K562 (cell line): ENCODE data around the gene COL4A6. TPM values are rescaled to one million over a fixed set of nuclear protein-coding genes. Genes with fewer than 3 reads are reported as not detected.

Source experiments
- ATAC-seq: fragments of 200-7000 bp; cut with Tn5 transposase; 3 replicates; pipeline ENCODE4 v1.9.1; 2020; ENCODE audit warnings: moderate library complexity
- BruUV-seq: library from RNA; stranded (reverse); fragments of 400-500 nt; replicated peaks from 2 replicates; lab custom pipeline; 2021; lab: Mats Ljungman, UMichigan
- CTCF ChIA-PET: fragments of 300-600 bp; formaldehyde crosslinking; extraction: SDS; loops from one replicate; lab custom pipeline; 2021; ENCODE audit warnings: low intra/inter-chr PET ratio; lab: Yijun Ruan, JAX
- POLR2A ChIA-PET: fragments of 300-600, 350-650 bp; sonication (Branson Sonifier 250); formaldehyde crosslinking; extraction: SDS; loops from one replicate; lab custom pipeline; 2021; ENCODE audit warnings: antibody characterized with exemption, inconsistent platforms; lab: Yijun Ruan, JAX
- DNase-seq, 4 experiments: peaks; one replicate each; pipeline versions ENCODE4 v3.0.0 to v3.0.0-alpha.2; 2011 to 2018; ENCODE audit warnings: low spot score in 3 of 4, mixed read lengths in 3 of 4; ENCODE audit errors: extremely low read depth in 1 of 4
- FAIRE-seq: peaks from 2 replicates; lab custom pipeline; 2011; peaks lifted over from hg19 to GRCh38; lab: Jason Lieb, UNC
- H2AFZ ChIP-seq: 2 replicates; pipeline ENCODE4 v1.6.0; 2011; ENCODE audit warnings: low read depth, low read length, control low read depth, inconsistent platforms
- H3K27ac ChIP-seq: fragments of 200-600 bp; 3 replicates; pipeline ENCODE4 v1.8.0; 2011; ENCODE audit warnings: low read depth, mild to moderate bottlenecking, control low read depth, inconsistent platforms, low read length, moderate library complexity, mixed read lengths; ENCODE audit errors: extremely low read depth
- H3K27me3 ChIP-seq, 2 experiments: fragments of 300-600 bp in 1 of 2; 2 replicates in 1 of 2; 3 replicates in 1 of 2; pipeline versions ENCODE4 v1.6.0 to v1.8.0; 2011; ENCODE audit warnings: inconsistent platforms in 2 of 2, low read length in 2 of 2, mild to moderate bottlenecking in 1 of 2, mixed read lengths in 1 of 2, moderate library complexity in 1 of 2; ENCODE audit not compliant: control insufficient read depth in 2 of 2, insufficient read depth in 2 of 2
- H3K36me3 ChIP-seq: fragments of 300-600 bp; 3 replicates; pipeline ENCODE4 v1.8.0; 2011; ENCODE audit warnings: mild to moderate bottlenecking, low read length, inconsistent platforms; ENCODE audit not compliant: control insufficient read depth, insufficient read depth
- H3K4me1 ChIP-seq, 2 experiments: fragments of 200-600 bp in 1 of 2; replicated peaks in 1 of 2; 2 replicates in 1 of 2; 3 replicates in 1 of 2; pipeline versions ENCODE4 v1.5.1 to v1.8.0; 2011; ENCODE audit warnings: inconsistent platforms in 2 of 2, low read length in 2 of 2, mild to moderate bottlenecking in 1 of 2, mixed read lengths in 1 of 2, moderate library complexity in 1 of 2; ENCODE audit not compliant: control insufficient read depth in 2 of 2, insufficient read depth in 2 of 2
- H3K4me2 ChIP-seq: 2 replicates; pipeline ENCODE4 v1.6.1; 2011; ENCODE audit warnings: low read length, control low read depth, inconsistent platforms, mixed read lengths; ENCODE audit not compliant: insufficient read depth
- H3K4me3 ChIP-seq: fragments of 200-600 bp; sonication (generic), shearing (Covaris generic); 2 replicates; pipeline ENCODE4 v1.5.1; 2016; ENCODE audit warnings: control low read depth, inconsistent platforms
- H3K79me2 ChIP-seq: fragments of 200-600 bp; 3 replicates; pipeline ENCODE4 v1.8.0; 2011; ENCODE audit warnings: low read length, inconsistent platforms; ENCODE audit not compliant: control insufficient read depth, insufficient read depth
- H3K9ac ChIP-seq, 2 experiments: 2 replicates each; pipeline versions ENCODE4 v1.6.0 to v1.6.1; 2011; ENCODE audit warnings: low read depth in 2 of 2, low read length in 2 of 2, control low read depth in 1 of 2, inconsistent platforms in 1 of 2, mild to moderate bottlenecking in 1 of 2, mixed read lengths in 1 of 2; ENCODE audit not compliant: insufficient read depth in 1 of 2
- H3K9me1 ChIP-seq: one replicate; pipeline ENCODE4 v1.6.0; 2011; ENCODE audit warnings: inconsistent platforms, mild to moderate bottlenecking, low read length, moderate library complexity; ENCODE audit not compliant: control insufficient read depth, insufficient read depth
- H3K9me3 ChIP-seq: replicated peaks from 2 replicates; pipeline ENCODE4 v1.5.1; 2011; ENCODE audit warnings: low read depth, low read length, inconsistent platforms; ENCODE audit not compliant: control insufficient read depth, insufficient read depth
- H4K20me1 ChIP-seq: replicated peaks from 2 replicates; pipeline ENCODE4 v1.6.1; 2011; ENCODE audit warnings: low read length, inconsistent platforms, mixed read lengths; ENCODE audit not compliant: control insufficient read depth, insufficient read depth
- ADNP ChIP-seq: fragments of 200-800 bp; sonication (Bioruptor generic); IDR thresholded peaks from 2 replicates; pipeline ENCODE4 v1.6.1; 2016; ENCODE audit warnings: missing genetic modification characterization, missing compliant biosample characterization
- GTF2A2 ChIP-seq: IDR thresholded peaks from 2 replicates; pipeline ENCODE4 v1.6.1; 2016; ENCODE audit warnings: mild to moderate bottlenecking, missing genetic modification characterization, missing compliant biosample characterization
- NFYB ChIP-seq: IDR thresholded peaks from 2 replicates; pipeline ENCODE4 v1.6.1; 2011; ENCODE audit warnings: mild to moderate bottlenecking, moderate library complexity; ENCODE audit not compliant: insufficient read length; ENCODE audit errors: extremely low read depth
- PHF8 ChIP-seq: fragments of 200-600 bp; sonication (generic); IDR thresholded peaks from 2 replicates; pipeline ENCODE4 v1.6.1; 2012; ENCODE audit warnings: mixed run types, mild to moderate bottlenecking, inconsistent platforms, low read length, moderate library complexity, borderline replicate concordance
- POLR3G ChIP-seq: IDR thresholded peaks from 2 replicates; pipeline ENCODE4 v1.6.1; 2011; ENCODE audit not compliant: insufficient read length, insufficient replicate concordance; ENCODE audit errors: extremely low read depth
- POU5F1 ChIP-seq: fragments of 150-350 bp; IDR thresholded peaks from 2 replicates; pipeline ENCODE4 v1.6.1; 2014; ENCODE audit warnings: borderline replicate concordance, low read length, low read depth, mild to moderate bottlenecking; ENCODE audit not compliant: partially characterized antibody
- SNRNP70 ChIP-seq: fragments of 200-400 bp; formaldehyde crosslinking; optimal IDR thresholded peaks from 2 replicates; pipeline ENCODE3; 2017; ENCODE audit warnings: low read depth, low read length
- TAF1 ChIP-seq: IDR thresholded peaks from 2 replicates; pipeline ENCODE4 v1.6.1; 2011; ENCODE audit warnings: mild to moderate bottlenecking, low read length, moderate library complexity; ENCODE audit not compliant: insufficient read depth, control insufficient read depth, severe bottlenecking; ENCODE audit errors: extremely low read depth
- TCF7 ChIP-seq: sonication (generic); IDR thresholded peaks from 2 replicates; pipeline ENCODE4 v1.6.1; 2016; ENCODE audit warnings: antibody characterized with exemption, borderline replicate concordance
- TEAD4 ChIP-seq, 2 experiments: sonication (generic) in 1 of 2; formaldehyde crosslinking in 1 of 2; IDR thresholded peaks; 2 replicates each; pipeline versions ENCODE4 v1.6.1 to v1.8.0; 2012 to 2022; ENCODE audit warnings: borderline replicate concordance in 1 of 2, inconsistent platforms in 1 of 2, low read length in 1 of 2, mild to moderate bottlenecking in 1 of 2, missing genetic modification reagents in 1 of 2
- TGIF2 ChIP-seq: sonication (generic); formaldehyde crosslinking; IDR thresholded peaks from 2 replicates; pipeline ENCODE4 v1.8.1; 2022; ENCODE audit warnings: mild to moderate bottlenecking, missing genetic modification reagents, moderate library complexity
- YY1 ChIP-seq, 3 experiments: IDR thresholded peaks; 2 replicates each; pipeline ENCODE4 v1.6.1; 2011; ENCODE audit warnings: low read length in 2 of 3, mild to moderate bottlenecking in 2 of 3, moderate library complexity in 2 of 3, borderline replicate concordance in 1 of 3, control low read depth in 1 of 3, low read depth in 1 of 3; ENCODE audit not compliant: insufficient read depth in 3 of 3, insufficient replicate concordance in 2 of 3, control insufficient read depth in 1 of 3, insufficient read length in 1 of 3; ENCODE audit errors: extremely low read depth in 1 of 3
- ZNF143 ChIP-seq: sonication (generic); formaldehyde crosslinking; IDR thresholded peaks from 2 replicates; pipeline ENCODE4 v1.9.0; 2022; ENCODE audit warnings: mild to moderate bottlenecking, missing genetic modification reagents
- ZNF584 ChIP-seq: fragments of 200-800 bp; sonication (Bioruptor generic); IDR thresholded peaks from 2 replicates; pipeline ENCODE4 v1.6.1; 2016; ENCODE audit warnings: low read depth, mild to moderate bottlenecking, missing genetic modification characterization, missing compliant biosample characterization
- WGBS: fragments of 100-300 bp; shearing (Covaris generic); methylation state at CpG from one replicate; pipeline ENCODE4 v1.1.6; 2016; ENCODE audit warnings: low coverage, mixed read lengths; ENCODE audit not compliant: insufficient coverage; ENCODE audit errors: missing lambda C conversion rate; 5-methylcytosine and 5-hydroxymethylcytosine counted together
- in situ Hi-C: fragments of 300-500 bp; cut with MboI; formaldehyde crosslinking; loops from 4 replicates; pipeline ENCODE4 v1.15.0; 2018; ENCODE audit warnings: inconsistent platforms, mixed read lengths
- intact Hi-C: fragments of 100-400 bp; cut with micrococcal nuclease; formaldehyde crosslinking; loops from 2 replicates; pipeline ENCODE4 v1.14.2; 2022
- polyA plus RNA-seq, 8 experiments: library from polyadenylated mRNA; depleted of rRNA in 4 of 8; stranded (reverse) in 5 of 8; unstranded in 3 of 8; fragments of >200 nt; fragmentation: Nextera tagmentation in 2 of 8; fragmentation: Illumina TruSeq in 1 of 8; extraction: Ambion mirVana in 2 of 8; extraction: Trizol in 1 of 8; gene quantifications; 2 replicates each; pipeline versions ENCODE4 v1.2.1 to v1.2.3, GENCODE V29; 2011 to 2014; ENCODE audit warnings: inconsistent platforms in 1 of 8, missing spikeins in 1 of 8
- total RNA-seq, 7 experiments: library from RNA; depleted of rRNA in 6 of 7; stranded (reverse); fragments of >200 nt in 6 of 7; fragmentation: Illumina TruSeq in 2 of 7; extraction: Trizol in 2 of 7; gene quantifications; 2 replicates each; pipeline versions ENCODE4 v1.2.1 to v1.2.3, GENCODE V29; 2011 to 2021; ENCODE audit warnings: low replicate concordance in 1 of 7

The COL4A6 gene
- total and polyA plus RNA-seq, 9 of the 15 experiments (the other 6 are each of a cell fraction or from before 2014, with no cell fraction given) = 0.02 to 0.05 TPM; not detected in 7

GRCh38 chrX:108224218-108224617, 214.0 kb downstream of the COL4A6 start:
- H3K27ac ChIP-seq = no peak overlapping the region
- CTCF ChIA-PET = no interaction called here
- POLR2A ChIA-PET = no interaction called here
- no peaks in the 10 kb centered on the region for H4K20me1 ChIP-seq
- TF ChIP-seq ADNP (no peak), GTF2A2 (tag) (no peak), POU5F1 (no peak), TGIF2 (CRISPR knock-in tag) (no peak)
- no TSS peak for BruUV-seq
- H3K36me3 ChIP-seq = no peaks in the 10 kb centered on the region
- H3K79me2 ChIP-seq = no peaks in the 10 kb centered on the region
- no peak overlapping the region for H3K4me3 ChIP-seq
- peaks cover 0 to 5% of the 10 kb centered on the region in 2 experiments; a peak in 2 of 5 replicates for H3K4me1 ChIP-seq
- no peaks in the 10 kb centered on the region for H3K9me3 ChIP-seq
- no peaks in the 10 kb centered on the region for H3K9me1 ChIP-seq
- no peaks in the 10 kb centered on the region; a peak in 1 of 5 replicates for H3K27me3 ChIP-seq
- ATAC-seq = no peak
- FAIRE-seq = no peak
- no peak overlapping the region for H3K4me2 ChIP-seq
- H3K9ac ChIP-seq = no peak overlapping the region
- intact Hi-C loops = loop anchor here (2.0 to 5.0 kb wide), 2 partner anchors 78 to 313 kb away; no protein-coding TSS in a partner anchor
- no peak for DNase-seq
- 0% methylated on average over 2 of the region's 2 CpGs for WGBS
- in situ Hi-C loops = no loop called here
- no peak overlapping the region for H2AFZ ChIP-seq

GRCh38 chrX:108223585-108223984, 214.6 kb downstream of the COL4A6 start:
- Histone ChIP-seq H3K9ac (no peak overlapping the region), H3K36me3 (no peaks in the 10 kb centered on the region), H3K4me1 (peaks cover 0 to 5% of the 10 kb centered on the region in 2 experiments; a peak in 2 of 5 replicates), H3K27ac (no peak overlapping the region), H2AFZ (no peak overlapping the region), H3K27me3 (no peaks in the 10 kb centered on the region; a peak in 1 of 5 replicates), H3K9me1 (no peaks in the 10 kb centered on the region), H4K20me1 (no peaks in the 10 kb centered on the region), H3K9me3 (no peaks in the 10 kb centered on the region), H3K4me3 (no peak overlapping the region), H3K79me2 (no peaks in the 10 kb centered on the region), H3K4me2 (no peak overlapping the region)
- 4% methylated on average over 4 of the region's 5 CpGs for WGBS
- ChIA-PET CTCF (no interaction called here), POLR2A (no interaction called here)
- in situ Hi-C loops = no loop called here
- no peak for ATAC-seq
- intact Hi-C loops = loop anchor here (5.0 kb wide), 1 partner anchor 79 kb away; no protein-coding TSS in a partner anchor
- DNase-seq = no peak
- no peak for FAIRE-seq
- BruUV-seq = no TSS peak
- TF ChIP-seq ZNF584 (CRISPR knock-in tag) (no peak), PHF8 (no peak), YY1 (IDR thresholded peaks at IDR 0.05; ENCODE audit: borderline replicate concordance in 1 of 3, control insufficient read depth in 1 of 3, extremely low read depth in 1 of 3, insufficient read depth in 3 of 3, insufficient read length in 1 of 3, insufficient replicate concordance in 2 of 3, low read depth in 1 of 3, low read length in 2 of 3) (no peak), NFYB (no peak), SNRNP70 (no peak), ZNF143 (CRISPR knock-in tag) (no peak), TAF1 (no peak), TEAD4 (IDR thresholded peaks at IDR 0.05; ENCODE audit: low read length) (no peak), TEAD4 (CRISPR knock-in tag; IDR thresholded peaks at IDR 0.05; ENCODE audit: borderline replicate concordance) (no peak), TCF7 (no peak), POLR3G (no peak)
